ENCODE results near the gene COX17.
"Not testable (repeated sequence)": the region's sequence is repeated elsewhere in the genome, so short reads cannot be mapped to it uniquely, and the experiment has no call there.

Gene COX17
- total RNA-seq = 8.1 reads per million, percentile 28 among the genes with 10 or more reads in this experiment

GRCh38 chr3:119676771-119677640 is at the start of gene COX17:
Gene COX17 (minus strand): TSS chr3:119677406. CDS start chr3:119677310, 96 bp downstream.
- DNase-seq = peak; percentile 94

DNA sequence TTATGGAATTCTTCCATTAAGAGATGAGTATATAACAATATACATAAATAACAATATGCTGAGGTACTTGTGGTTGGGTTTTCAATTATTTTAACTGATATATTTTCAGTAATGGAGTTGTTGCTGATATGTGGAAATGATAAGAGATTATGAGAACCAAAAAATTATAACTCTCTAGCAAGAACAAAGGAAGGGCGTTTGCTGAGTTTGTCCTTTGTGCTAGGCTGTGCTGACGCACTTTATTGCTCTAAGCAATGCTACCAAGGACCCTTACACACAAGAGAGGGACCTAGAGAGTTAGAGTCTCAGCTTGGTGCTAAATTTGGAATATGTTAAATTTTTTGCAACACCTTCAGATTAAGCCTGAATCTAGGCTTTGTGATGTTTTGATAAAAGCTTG is 49.7 kb upstream of the COX17 start:
- DNase-seq = no peak

DNA sequence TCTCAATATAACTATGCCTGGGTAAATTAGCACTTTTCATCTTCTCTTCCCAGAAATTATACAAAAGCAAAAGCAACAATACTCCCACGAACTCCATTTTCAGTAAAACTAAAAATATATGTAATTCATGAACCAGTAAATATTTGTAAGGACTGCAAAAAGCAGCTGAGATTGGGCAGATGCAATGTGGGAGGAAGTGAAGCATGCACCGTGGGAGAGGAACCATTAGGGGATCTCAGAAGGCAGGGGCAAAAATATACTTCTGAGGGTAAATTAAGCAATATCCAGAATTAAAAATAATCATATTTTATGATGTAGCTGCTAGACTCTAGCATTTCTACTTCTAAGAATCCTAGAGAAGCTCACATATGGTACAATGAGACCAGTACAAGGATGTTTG is 45.8 kb upstream of the COX17 start:
- DNase-seq = no peak

- no peak for DNase-seq
These were observed 40.3 kb upstream of the COX17 start for GRCh38 chr3:119717520-119717919.

- DNase-seq = no peak
These were observed 39.8 kb upstream of the COX17 start for GRCh38 chr3:119716998-119717397.

DNA sequence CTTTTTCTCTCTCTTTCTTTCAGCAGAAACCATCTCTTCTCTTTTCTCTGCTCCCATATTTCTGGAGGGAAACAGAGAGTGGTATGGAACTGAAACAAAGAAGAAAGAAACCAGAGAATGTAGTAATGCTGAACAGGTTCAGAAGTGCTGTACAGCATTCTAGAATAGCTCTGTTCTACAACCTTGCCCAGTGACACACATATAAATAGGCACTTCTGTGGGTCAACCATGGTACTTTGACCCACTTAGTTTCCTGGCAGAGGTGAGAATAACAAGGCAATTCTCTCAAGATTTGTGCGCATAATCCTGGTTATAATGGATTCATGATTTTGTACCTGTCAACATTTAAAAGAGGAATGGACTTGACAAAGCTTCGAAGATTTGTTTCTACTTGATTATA is 37.9 kb upstream of the COX17 start:
- DNase-seq = no peak

DNA sequence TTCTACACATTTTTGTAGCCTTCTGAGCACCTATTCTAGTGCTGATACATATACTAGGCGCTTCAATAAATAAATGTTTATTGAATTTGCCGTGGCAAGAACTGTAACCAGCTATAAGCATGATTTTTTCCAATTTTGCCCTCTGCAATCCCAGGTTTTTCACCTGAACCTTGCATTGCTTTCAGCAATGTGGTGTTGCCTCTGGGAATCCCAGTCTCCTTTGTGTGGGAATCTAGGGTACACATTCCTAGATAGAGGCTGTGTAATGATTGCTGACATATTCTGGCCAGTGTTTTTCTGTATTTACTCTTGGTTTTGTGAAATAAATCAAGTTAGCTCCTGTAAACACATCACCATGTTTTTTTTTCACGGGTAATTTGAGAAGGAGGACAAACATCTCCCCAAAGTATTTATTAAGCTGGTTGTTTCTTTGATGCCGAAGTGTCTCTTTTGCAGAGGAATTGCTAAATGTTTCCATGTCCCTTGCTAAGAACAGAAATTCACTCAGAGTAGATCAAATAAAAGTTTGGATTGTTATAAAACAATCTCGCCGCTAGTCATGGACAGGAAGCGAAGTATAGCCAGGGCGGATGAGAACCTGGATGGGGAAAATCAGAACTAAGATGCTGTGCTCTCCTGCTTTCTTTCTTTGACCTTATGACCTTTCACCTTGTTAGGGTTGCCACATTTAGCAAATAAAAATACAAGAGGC is 26.8 kb upstream of the COX17 start:
- no peak for DNase-seq

GRCh38 chr3:119702530-119703527 is 25.6 kb upstream of the COX17 start, which contains the start of gene CFAP91:
Gene CFAP91 (plus strand): TSS chr3:119703022. CDS start chr3:119703099, 77 bp downstream.
- DNase-seq = peak; percentile 67

- no peak for DNase-seq
These were observed 23.9 kb upstream of the COX17 start for GRCh38 chr3:119700920-119701734.

DNA sequence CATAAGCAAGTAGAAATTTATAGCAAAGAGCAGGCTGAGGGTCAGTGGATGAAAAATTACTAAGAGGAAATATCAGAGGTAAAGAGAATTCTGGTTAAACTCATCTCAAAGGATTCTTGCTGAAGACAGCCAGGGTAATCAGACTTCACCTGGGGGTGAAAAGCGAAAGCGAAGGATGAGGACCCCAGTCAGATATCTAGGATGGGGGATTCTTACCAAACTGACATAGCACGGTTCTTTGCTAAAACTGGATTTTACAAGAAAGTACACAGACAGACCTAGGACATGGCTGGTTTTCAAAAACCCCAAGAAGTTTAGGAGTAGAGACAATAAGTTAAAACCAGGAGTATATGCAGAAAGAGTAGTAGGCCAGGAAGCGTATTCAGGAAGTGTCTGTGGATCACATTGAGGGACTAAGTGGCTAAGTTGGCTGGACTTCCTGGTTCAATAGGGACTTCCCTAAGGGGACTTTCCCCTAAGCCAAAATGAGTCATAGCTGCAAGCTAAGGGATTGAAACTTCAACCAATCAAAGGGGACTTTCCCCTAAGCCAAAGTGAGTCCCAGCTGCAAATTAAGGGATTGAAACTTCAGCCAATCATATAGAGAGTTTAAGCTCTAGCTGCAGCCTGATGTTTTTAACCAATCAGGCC is 23.2 kb upstream of the COX17 start:
- peak; percentile 5 for DNase-seq

- no peak for DNase-seq
These were observed 20.2 kb upstream of the COX17 start for GRCh38 chr3:119697394-119697793.

DNA sequence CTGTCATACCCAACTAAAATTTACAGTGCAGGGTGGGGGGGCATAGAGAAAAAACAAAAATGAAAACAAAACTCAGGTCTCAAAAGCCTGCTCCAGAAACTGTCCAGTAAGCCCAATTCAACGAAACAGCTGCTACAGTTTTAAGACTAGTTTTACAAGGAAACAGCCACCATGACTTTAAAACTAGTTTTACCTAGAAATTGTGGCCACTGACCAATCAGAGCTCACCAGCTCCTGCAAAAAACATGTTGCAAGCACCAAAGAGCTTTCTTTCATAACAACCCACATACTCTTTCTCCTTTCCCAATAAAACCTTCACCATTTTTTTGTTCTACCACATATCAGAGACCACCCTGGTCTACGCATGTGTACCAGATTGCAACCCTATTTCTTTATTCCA is 18.3 kb upstream of the COX17 start:
- DNase-seq = no peak

GRCh38 chr3:119690043-119690656 is 12.9 kb upstream of the COX17 start:
- DNase-seq = no peak

DNA sequence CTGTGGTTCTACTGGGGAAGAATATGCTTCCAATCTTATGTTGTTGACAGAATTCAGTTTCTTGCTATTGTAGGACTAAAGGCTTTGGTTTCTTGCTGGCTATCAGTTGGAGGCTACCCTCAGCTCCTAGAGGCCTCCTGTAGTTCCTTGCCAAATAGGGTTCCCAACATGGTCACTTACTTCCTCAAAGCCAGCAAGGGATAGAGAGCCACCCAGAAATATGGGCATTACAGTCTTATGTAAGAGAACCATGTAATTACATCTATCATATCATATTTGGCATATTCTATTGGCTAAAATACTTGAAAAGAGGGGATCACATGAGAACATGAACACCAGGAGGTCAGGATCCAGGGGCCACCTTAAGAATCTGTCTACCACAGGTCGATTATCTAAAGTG is 6.2 kb upstream of the COX17 start:
- DNase-seq = no peak

GRCh38 chr3:119681279-119681678 is 4.1 kb upstream of the COX17 start:
- no peak for DNase-seq

DNA sequence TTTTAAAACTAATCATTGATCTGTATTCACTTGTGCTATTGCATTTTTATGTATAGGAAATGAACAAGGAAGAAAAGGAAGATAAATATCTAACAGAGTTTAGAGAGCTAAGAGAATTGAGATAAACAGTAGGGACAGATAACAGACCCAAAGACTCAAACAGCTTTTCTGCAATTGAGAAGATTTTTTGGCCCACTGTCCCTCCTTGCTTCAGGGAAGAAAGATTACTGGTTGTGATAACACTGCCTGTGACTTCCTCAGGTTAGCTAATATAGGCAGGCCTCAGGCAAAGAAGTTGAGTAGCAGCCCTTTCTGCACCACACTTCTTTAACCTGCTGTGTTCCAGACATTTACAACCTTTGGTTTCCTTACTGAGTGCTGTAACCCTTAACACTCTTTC is 2.7 kb upstream of the COX17 start:
- no peak for DNase-seq

DNA sequence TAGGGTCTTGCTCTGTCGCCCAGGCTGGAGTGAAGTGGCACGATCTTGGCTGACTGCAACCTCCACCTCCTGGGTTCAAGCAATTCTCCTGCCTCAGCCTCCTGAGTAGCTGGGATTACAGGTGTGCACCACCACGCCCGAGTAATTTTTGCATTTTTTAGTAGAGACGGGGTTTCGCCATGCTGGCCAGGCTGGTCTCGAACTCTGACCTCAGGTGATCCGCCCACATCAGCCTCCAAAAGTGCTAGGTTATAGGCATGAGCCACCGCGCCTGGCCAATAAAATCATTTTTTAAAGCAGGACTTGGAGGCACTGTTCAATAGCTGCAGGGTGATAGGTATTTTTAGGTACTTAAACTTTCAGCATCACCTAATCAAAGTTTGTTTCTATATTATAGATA is 1.0 kb upstream of the COX17 start:
- not testable (repeated sequence) for DNase-seq

DNA sequence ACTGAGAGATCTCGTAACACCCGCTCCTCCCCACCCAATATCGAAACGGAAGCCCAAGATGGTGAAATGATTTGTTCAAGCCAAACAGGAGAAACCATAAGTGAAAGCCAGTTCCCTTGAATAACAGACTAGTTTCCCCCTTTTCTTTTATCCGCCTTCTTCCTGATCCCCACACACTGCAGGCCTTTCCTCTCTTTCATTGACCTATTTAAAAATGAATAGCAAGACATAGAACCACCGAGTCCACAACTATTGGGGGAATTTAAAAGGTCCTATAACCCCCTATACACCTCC is 382 bp upstream of the COX17 start:
- DNase-seq = no peak

DNA sequence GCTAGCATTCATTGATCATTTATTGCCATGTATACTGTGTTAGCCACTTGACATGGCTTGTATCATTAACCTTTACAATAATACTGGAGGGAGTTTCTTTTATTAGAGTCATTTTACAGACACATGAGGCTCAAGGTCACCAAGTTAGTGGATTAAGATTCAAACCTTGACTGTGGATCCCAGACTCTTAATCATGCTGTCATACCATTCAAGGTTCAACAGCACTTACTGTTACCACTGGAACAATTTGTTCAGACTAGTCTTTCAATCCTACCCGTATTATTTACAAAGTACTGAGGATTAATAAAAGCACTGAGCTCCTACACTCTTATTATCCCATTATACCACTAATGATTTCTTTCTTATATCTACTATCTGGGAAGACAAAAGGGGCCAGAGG is 1.2 kb downstream of the COX17 start:
- DNase-seq = no peak

- no peak for DNase-seq
These were observed 1.9 kb downstream of the COX17 start for GRCh38 chr3:119675188-119675874.
